Esophagus muscularis mucosa (tissue), 4 donors: Measurements from ENCODE around the gene OSBPL1A.

Source experiments
- CTCF ChIP-seq, 3 experiments: fragments of 200-600 bp in 2 of 3; fragments of 450-650 bp in 1 of 3; sonication (generic) in 2 of 3; IDR thresholded peaks; one replicate each; pipeline ENCODE4 v1.5.1; 2017 to 2019; ENCODE audit warnings: antibody characterized with exemption in 3 of 3, mild to moderate bottlenecking in 2 of 3, moderate library complexity in 1 of 3
- EP300 ChIP-seq: sonication (generic); formaldehyde crosslinking; IDR thresholded peaks from one replicate; pipeline ENCODE4 v1.6.1; 2017; ENCODE audit warnings: antibody characterized with exemption
- POLR2A ChIP-seq: fragments of 450-650 bp; IDR thresholded peaks from one replicate; pipeline ENCODE4 v1.6.1; 2017; ENCODE audit warnings: antibody characterized with exemption, moderate library complexity, mild to moderate bottlenecking, low read depth
- POLR2AphosphoS5 ChIP-seq, 2 donors: sonication (generic); formaldehyde crosslinking; IDR thresholded peaks; one replicate each; pipeline ENCODE4 v1.6.1; 2017; ENCODE audit warnings: antibody characterized with exemption in 2 of 2

GRCh38 chr18:24239341-24239740 lies 158.3 kb downstream of the OSBPL1A start:
- TF ChIP-seq POLR2A, result no peak
- TF ChIP-seq CTCF (IDR thresholded peaks at IDR 0.05), result no peak
- no peak for TF ChIP-seq POLR2AphosphoS5 (IDR thresholded peaks at IDR 0.05)
- TF ChIP-seq EP300, result no peak
